ENCODE measurements around the gene RUBCNL.
"Not testable (repeated sequence)": the region's sequence is repeated elsewhere in the genome, so short reads cannot be mapped to it uniquely, and the experiment has no call there.

Gene RUBCNL

DNA sequence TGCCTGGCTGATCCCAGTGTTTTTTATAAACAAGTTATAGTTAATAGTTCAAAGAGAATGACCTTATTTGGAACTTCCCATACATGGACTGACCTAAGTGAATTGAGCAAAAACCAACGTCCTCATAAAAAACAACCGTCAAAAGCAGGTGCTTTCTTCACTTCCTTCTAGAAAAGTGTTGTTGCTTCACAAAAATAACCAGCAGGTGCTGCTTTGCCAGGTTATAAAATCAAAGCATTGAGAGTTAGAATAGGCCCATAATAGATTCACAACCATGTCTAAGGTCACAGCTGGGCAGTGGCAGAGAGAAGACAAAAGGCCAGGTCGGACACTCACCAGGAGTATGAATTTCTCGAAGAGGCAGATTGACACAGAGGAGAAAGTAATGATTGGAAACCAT lies 9.5 kb downstream of the RUBCNL start:
- Histone ChIP-seq H3K9me3 (ENCODE audit: control insufficient read depth in 1 of 2, low read length in 2 of 2) (no peaks in the 10 kb centered on the region), H3K9ac (ENCODE audit: low read depth in 1 of 2, low read length in 2 of 2) (no peak overlapping the region), H3K4me3 (ENCODE audit: low read depth in 1 of 2, low read length in 2 of 2) (no peak overlapping the region), H3K27me3 (ENCODE audit: control insufficient read depth in 1 of 2, insufficient read depth in 2 of 2, low read length in 2 of 2) (no peaks in the 10 kb centered on the region), H3K36me3 (ENCODE audit: control insufficient read depth in 1 of 2, insufficient read depth in 2 of 2, low read length in 2 of 2) (no peaks in the 10 kb centered on the region), H3K4me1 (ENCODE audit: control insufficient read depth in 1 of 2, insufficient read depth in 2 of 2, low read length in 2 of 2) (peaks cover 4 to 16% of the 10 kb centered on the region in 2 donors), H3K27ac (ENCODE audit: low read depth, low read length) (no peak overlapping the region)

- Histone ChIP-seq H3K9ac (ENCODE audit: low read depth in 1 of 2, low read length in 2 of 2) (no peak overlapping the region), H3K9me3 (ENCODE audit: control insufficient read depth in 1 of 2, low read length in 2 of 2) (no peaks in the 10 kb centered on the region), H3K27me3 (ENCODE audit: control insufficient read depth in 1 of 2, insufficient read depth in 2 of 2, low read length in 2 of 2) (no peaks in the 10 kb centered on the region), H3K36me3 (ENCODE audit: control insufficient read depth in 1 of 2, insufficient read depth in 2 of 2, low read length in 2 of 2) (no peaks in the 10 kb centered on the region), H3K4me1 (ENCODE audit: control insufficient read depth in 1 of 2, insufficient read depth in 2 of 2, low read length in 2 of 2) (peaks cover 5 to 23% of the 10 kb centered on the region in 2 donors), H3K4me3 (ENCODE audit: low read depth in 1 of 2, low read length in 2 of 2) (no peak overlapping the region), H3K27ac (ENCODE audit: low read depth, low read length) (no peak overlapping the region)
These were observed 12.3 kb downstream of the RUBCNL start for GRCh38 chr13:46374710-46375109.

GRCh38 chr13:46373623-46374022 lies 13.4 kb downstream of the RUBCNL start:
- Histone ChIP-seq H3K27me3 (ENCODE audit: control insufficient read depth in 1 of 2, insufficient read depth in 2 of 2, low read length in 2 of 2) (no peaks in the 10 kb centered on the region), H3K4me3 (ENCODE audit: low read depth in 1 of 2, low read length in 2 of 2) (no peak overlapping the region), H3K9ac (ENCODE audit: low read depth in 1 of 2, low read length in 2 of 2) (no peak overlapping the region), H3K27ac (ENCODE audit: low read depth, low read length) (no peak overlapping the region), H3K9me3 (ENCODE audit: control insufficient read depth in 1 of 2, low read length in 2 of 2) (no peaks in the 10 kb centered on the region), H3K4me1 (ENCODE audit: control insufficient read depth in 1 of 2, insufficient read depth in 2 of 2, low read length in 2 of 2) (peaks cover 8 to 23% of the 10 kb centered on the region in 2 donors), H3K36me3 (ENCODE audit: control insufficient read depth in 1 of 2, insufficient read depth in 2 of 2, low read length in 2 of 2) (no peaks in the 10 kb centered on the region)

- not testable (repeated sequence) for H3K27ac ChIP-seq (ENCODE audit: low read depth, low read length); H3K4me3 ChIP-seq (ENCODE audit: low read depth in 1 of 2, low read length in 2 of 2); H3K9ac ChIP-seq (ENCODE audit: low read depth in 1 of 2, low read length in 2 of 2); H3K27me3 ChIP-seq (ENCODE audit: control insufficient read depth in 1 of 2, insufficient read depth in 2 of 2, low read length in 2 of 2); H3K36me3 ChIP-seq (ENCODE audit: control insufficient read depth in 1 of 2, insufficient read depth in 2 of 2, low read length in 2 of 2); H3K9me3 ChIP-seq (ENCODE audit: control insufficient read depth in 1 of 2, low read length in 2 of 2)
- peaks cover 8 to 23% of the 10 kb centered on the region in 2 donors for H3K4me1 ChIP-seq (ENCODE audit: control insufficient read depth in 1 of 2, insufficient read depth in 2 of 2, low read length in 2 of 2)
These were observed 14.1 kb downstream of the RUBCNL start for GRCh38 chr13:46372938-46373337.

DNA sequence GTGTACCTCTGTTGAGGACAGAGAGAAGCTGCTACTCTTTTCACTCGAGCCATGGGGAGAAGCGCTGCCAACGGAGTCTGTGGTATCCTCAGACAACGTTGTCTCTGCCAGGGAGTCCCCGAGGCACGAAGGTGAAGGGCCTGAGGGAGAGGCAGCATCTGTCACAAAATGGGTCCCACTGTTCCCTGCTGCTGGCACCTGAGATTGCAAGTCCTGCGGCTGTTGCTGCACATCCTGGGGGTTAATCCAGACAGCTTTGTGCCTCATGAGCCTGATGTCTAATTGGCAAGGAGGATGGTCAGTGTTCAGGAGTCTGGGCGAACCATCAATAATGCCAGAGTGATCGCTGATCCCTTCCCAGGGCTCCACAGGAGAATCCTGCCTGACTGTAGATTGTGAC lies 15.0 kb downstream of the RUBCNL start:
- Histone ChIP-seq H3K4me1 (ENCODE audit: control insufficient read depth in 1 of 2, insufficient read depth in 2 of 2, low read length in 2 of 2) (peaks cover 8 to 23% of the 10 kb centered on the region in 2 donors), H3K36me3 (ENCODE audit: control insufficient read depth in 1 of 2, insufficient read depth in 2 of 2, low read length in 2 of 2) (no peaks in the 10 kb centered on the region), H3K4me3 (ENCODE audit: low read depth in 1 of 2, low read length in 2 of 2) (no peak overlapping the region), H3K27ac (ENCODE audit: low read depth, low read length) (no peak overlapping the region), H3K9me3 (ENCODE audit: control insufficient read depth in 1 of 2, low read length in 2 of 2) (no peaks in the 10 kb centered on the region), H3K9ac (ENCODE audit: low read depth in 1 of 2, low read length in 2 of 2) (no peak overlapping the region), H3K27me3 (ENCODE audit: control insufficient read depth in 1 of 2, insufficient read depth in 2 of 2, low read length in 2 of 2) (no peaks in the 10 kb centered on the region)

- H3K36me3 ChIP-seq (ENCODE audit: control insufficient read depth in 1 of 2, insufficient read depth in 2 of 2, low read length in 2 of 2), result no peaks in the 10 kb centered on the region
These were observed 17.4 kb downstream of the RUBCNL start for GRCh38 chr13:46369506-46370277.

DNA sequence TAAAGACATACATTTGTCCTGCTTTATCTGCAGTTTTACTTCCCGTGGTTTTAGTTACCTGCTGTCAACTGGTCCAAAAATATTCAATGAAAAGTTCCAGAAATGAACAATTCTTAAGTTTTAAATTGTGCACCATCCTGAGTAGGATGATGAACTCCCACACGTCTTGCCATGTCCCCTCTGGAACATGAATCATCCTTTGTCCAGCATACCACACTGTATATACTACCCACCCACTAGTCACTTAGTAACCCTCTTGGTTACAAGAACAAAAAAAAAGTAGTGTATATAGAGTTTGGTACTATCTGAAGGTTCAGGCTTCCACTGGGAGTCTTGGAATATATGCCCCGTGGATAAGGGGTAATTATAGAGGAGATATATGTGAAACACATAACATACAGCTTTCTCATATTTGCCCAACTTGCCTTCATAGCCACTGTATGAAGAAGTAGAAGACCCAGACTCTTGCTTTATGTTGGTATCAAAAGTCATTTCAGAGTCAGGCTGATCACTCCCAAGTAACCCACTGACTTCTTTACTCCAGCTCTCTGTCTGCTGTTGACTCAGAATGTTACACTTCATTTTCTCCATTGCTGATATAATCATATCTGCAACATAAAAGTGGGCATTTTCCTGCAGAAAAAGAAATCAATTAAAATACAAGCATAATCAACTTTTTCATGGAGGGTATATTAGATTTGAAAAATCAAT lies 19.3 kb downstream of the RUBCNL start:
- H3K4me1 ChIP-seq (ENCODE audit: control insufficient read depth in 1 of 2, insufficient read depth in 2 of 2, low read length in 2 of 2), result peaks cover 4 to 7% of the 10 kb centered on the region in 2 donors
- no peaks in the 10 kb centered on the region for H3K27me3 ChIP-seq (ENCODE audit: control insufficient read depth in 1 of 2, insufficient read depth in 2 of 2, low read length in 2 of 2)
- H3K9ac ChIP-seq (ENCODE audit: low read depth in 1 of 2, low read length in 2 of 2), result no peak overlapping the region
- no peaks in the 10 kb centered on the region for H3K36me3 ChIP-seq (ENCODE audit: control insufficient read depth in 1 of 2, insufficient read depth in 2 of 2, low read length in 2 of 2)
- H3K9me3 ChIP-seq (ENCODE audit: control insufficient read depth in 1 of 2, low read length in 2 of 2), result no peaks in the 10 kb centered on the region
- no peak overlapping the region for H3K4me3 ChIP-seq (ENCODE audit: low read depth in 1 of 2, low read length in 2 of 2)
- no peak overlapping the region for H3K27ac ChIP-seq (ENCODE audit: low read depth, low read length)

More at GRCh38 chr13:46369506-46370277, 17.4 kb downstream of the RUBCNL start:
- H3K9me3 ChIP-seq (ENCODE audit: control insufficient read depth in 1 of 2, low read length in 2 of 2), result no peaks in the 10 kb centered on the region
- H3K4me1 ChIP-seq (ENCODE audit: control insufficient read depth in 1 of 2, insufficient read depth in 2 of 2, low read length in 2 of 2), result peaks cover 8 to 20% of the 10 kb centered on the region in 2 donors
- no peak overlapping the region for H3K9ac ChIP-seq (ENCODE audit: low read depth in 1 of 2, low read length in 2 of 2)
- no peaks in the 10 kb centered on the region for H3K27me3 ChIP-seq (ENCODE audit: control insufficient read depth in 1 of 2, insufficient read depth in 2 of 2, low read length in 2 of 2)
- no peak overlapping the region for H3K4me3 ChIP-seq (ENCODE audit: low read depth in 1 of 2, low read length in 2 of 2)
- no peak overlapping the region for H3K27ac ChIP-seq (ENCODE audit: low read depth, low read length)

GRCh38 chr13:46361276-46361934 lies 25.6 kb downstream of the RUBCNL start:
- Histone ChIP-seq H3K4me1 (ENCODE audit: control insufficient read depth in 1 of 2, insufficient read depth in 2 of 2, low read length in 2 of 2) (no peaks in the 10 kb centered on the region), H3K9ac (ENCODE audit: low read depth in 1 of 2, low read length in 2 of 2) (no peak overlapping the region), H3K4me3 (ENCODE audit: low read depth in 1 of 2, low read length in 2 of 2) (no peak overlapping the region), H3K36me3 (ENCODE audit: control insufficient read depth in 1 of 2, insufficient read depth in 2 of 2, low read length in 2 of 2) (no peaks in the 10 kb centered on the region), H3K27me3 (ENCODE audit: control insufficient read depth in 1 of 2, insufficient read depth in 2 of 2, low read length in 2 of 2) (no peaks in the 10 kb centered on the region), H3K9me3 (ENCODE audit: control insufficient read depth in 1 of 2, low read length in 2 of 2) (no peaks in the 10 kb centered on the region), H3K27ac (ENCODE audit: low read depth, low read length) (no peak overlapping the region)

DNA sequence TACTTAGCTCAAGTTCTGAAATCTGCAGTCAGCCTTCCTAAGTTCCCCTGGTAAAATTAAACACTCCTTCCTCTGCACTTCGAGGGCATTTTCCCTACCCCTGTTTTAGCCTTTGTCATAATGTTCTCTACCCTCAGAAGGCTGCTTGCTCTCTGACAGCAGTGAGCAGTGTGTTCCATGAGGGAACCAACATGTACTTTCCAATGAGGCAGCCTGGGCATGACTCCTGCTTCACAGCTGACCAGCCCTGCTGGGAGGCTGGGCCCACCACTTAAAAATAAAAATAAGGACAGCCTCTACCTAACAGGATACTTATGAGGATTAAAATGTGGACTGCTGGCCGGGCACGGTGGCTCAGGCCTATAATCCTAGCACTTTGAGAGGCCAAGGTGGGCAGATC lies 26.4 kb downstream of the RUBCNL start:
- no peaks in the 10 kb centered on the region for H3K9me3 ChIP-seq (ENCODE audit: control insufficient read depth in 1 of 2, low read length in 2 of 2)
- no peaks in the 10 kb centered on the region for H3K36me3 ChIP-seq (ENCODE audit: control insufficient read depth in 1 of 2, insufficient read depth in 2 of 2, low read length in 2 of 2)
- H3K4me1 ChIP-seq (ENCODE audit: control insufficient read depth in 1 of 2, insufficient read depth in 2 of 2, low read length in 2 of 2), result no peaks in the 10 kb centered on the region
- no peak overlapping the region for H3K9ac ChIP-seq (ENCODE audit: low read depth in 1 of 2, low read length in 2 of 2)
- no peak overlapping the region for H3K4me3 ChIP-seq (ENCODE audit: low read depth in 1 of 2, low read length in 2 of 2)
- H3K27ac ChIP-seq (ENCODE audit: low read depth, low read length), result no peak overlapping the region
- H3K27me3 ChIP-seq (ENCODE audit: control insufficient read depth in 1 of 2, insufficient read depth in 2 of 2, low read length in 2 of 2), result no peaks in the 10 kb centered on the region

DNA sequence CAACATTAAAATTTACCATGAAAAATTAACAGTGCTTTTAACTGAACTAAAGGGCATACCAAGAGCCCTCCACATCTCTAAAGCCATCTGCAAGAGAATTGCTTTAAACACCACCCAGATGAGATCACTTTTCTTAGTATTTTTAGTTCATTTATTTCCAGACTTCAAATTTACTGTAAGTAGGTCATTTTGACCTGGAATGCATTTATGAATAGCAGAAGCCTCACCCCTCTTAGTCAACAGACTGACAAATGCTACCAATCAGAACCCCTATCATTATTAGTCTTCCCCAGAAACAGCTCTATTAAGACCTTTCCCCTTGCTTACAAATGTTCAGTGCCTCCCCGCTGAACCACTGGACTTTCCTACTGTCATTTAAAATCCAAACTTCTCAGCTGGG lies 27.3 kb downstream of the RUBCNL start:
- no peaks in the 10 kb centered on the region for H3K36me3 ChIP-seq (ENCODE audit: control insufficient read depth in 1 of 2, insufficient read depth in 2 of 2, low read length in 2 of 2)
- H3K9ac ChIP-seq (ENCODE audit: low read depth in 1 of 2, low read length in 2 of 2), result no peak overlapping the region
- no peaks in the 10 kb centered on the region for H3K4me1 ChIP-seq (ENCODE audit: control insufficient read depth in 1 of 2, insufficient read depth in 2 of 2, low read length in 2 of 2)
- H3K9me3 ChIP-seq (ENCODE audit: control insufficient read depth in 1 of 2, low read length in 2 of 2), result no peaks in the 10 kb centered on the region
- H3K4me3 ChIP-seq (ENCODE audit: low read depth in 1 of 2, low read length in 2 of 2), result no peak overlapping the region
- H3K27me3 ChIP-seq (ENCODE audit: control insufficient read depth in 1 of 2, insufficient read depth in 2 of 2, low read length in 2 of 2), result no peaks in the 10 kb centered on the region
- H3K27ac ChIP-seq (ENCODE audit: low read depth, low read length), result no peak overlapping the region
